ENCODE measurements around the gene THUMPD3.

DNA sequence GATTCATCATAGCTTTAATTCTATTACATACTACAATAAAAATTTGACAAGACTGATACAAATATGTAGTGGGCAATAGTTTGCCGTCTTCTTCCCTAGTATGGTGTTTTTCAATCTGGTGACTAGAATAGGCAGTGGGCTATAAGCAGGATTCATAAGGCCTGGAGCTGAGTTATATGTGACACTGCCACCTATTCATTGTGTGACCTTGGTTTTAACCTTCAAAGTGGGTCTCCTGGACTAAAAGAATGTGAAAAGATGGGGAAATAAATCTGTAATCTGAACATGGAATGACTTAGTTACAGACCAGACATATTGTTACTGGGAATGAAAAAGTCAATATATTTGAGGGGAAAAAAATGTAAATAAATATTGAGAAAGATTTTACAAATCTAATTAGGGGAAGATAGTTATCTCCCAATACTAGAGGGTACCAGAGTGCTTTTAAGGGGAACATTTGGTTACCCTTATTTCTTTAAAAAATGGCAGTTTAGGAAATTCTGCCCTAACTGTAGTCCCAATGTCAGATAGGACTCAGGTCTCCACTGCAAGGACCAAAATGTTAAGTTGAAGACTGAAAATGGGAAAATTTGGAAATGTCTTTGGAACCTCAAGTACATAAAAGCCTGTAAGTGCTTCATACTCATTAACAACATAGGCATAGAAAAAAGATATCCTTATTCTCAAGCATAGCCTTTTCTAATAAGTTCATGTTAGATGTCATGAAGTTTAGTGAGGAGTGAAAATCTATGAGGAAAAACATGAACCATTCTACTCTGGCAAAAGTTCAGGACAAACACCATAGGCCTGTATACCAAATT is 23.9 kb downstream of the THUMPD3 start:
- TF ChIP-seq YY1 (IDR thresholded peaks at IDR 0.05; ENCODE audit: insufficient read depth, insufficient read length) = no peak
- no peak for TF ChIP-seq ZNF274 (IDR thresholded peaks at IDR 0.05; ENCODE audit: low read depth, low read length)
- TF ChIP-seq SUZ12 (IDR thresholded peaks at IDR 0.05; ENCODE audit: extremely low read depth, insufficient read depth, insufficient read length) = no peak

Measured in NT2/D1 (cell line).